22Rv1 (cell line): ENCODE data around the gene KCNJ9.

Experiments used
- CTCF ChIP-seq: fragments of 450-650 bp; IDR thresholded peaks from 2 replicates; pipeline ENCODE4 v1.5.1; 2017; ENCODE audit warnings: mild to moderate bottlenecking
- ZFX ChIP-seq: fragments of 450-650 bp; IDR thresholded peaks from 2 replicates; pipeline ENCODE4 v1.6.1; 2017; ENCODE audit warnings: antibody characterized with exemption, borderline replicate concordance

DNA sequence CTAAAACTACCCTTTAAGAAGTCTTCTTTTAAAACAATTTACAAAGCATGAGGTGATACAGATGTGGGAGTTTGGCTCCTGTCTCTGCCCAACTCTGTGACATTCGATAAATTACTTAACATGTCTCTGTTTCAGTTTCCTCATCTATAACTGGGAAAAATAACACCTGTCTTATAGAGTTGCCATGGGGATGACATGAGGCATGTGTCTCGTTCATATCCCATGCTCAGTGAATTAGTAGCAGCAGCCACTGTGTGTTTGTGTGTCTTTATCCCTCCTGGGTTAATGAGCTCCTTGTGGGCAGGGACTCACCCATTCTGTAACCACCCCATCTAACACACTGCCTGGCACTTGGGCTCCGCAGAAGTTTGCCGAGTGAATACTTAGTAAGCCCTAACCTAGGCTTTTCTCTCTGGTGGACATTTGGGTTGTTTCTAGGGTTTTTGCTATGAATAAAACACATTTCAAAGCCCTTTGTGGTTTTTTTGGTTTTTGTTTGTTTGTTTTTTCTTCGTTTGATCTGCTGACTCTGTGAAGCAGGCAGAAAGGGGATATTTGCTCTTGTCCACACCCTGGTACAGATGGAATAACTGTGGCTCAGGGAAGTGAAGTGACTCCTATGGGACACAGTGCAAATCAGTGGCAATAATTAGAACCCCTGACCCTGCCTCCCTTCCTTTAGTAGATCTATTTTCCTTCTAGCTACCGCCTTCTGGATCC, 797 bp upstream of the KCNJ9 start:
- TF ChIP-seq CTCF (no peak), ZFX (no peak)
